Measurements from ENCODE around the gene EML6. TPM values are rescaled to one million over a fixed set of nuclear protein-coding genes. Genes with fewer than 3 reads are reported as not detected.
A peak's percentile ranks its signal among the peaks of the same experiment; 100 is the strongest.

Gene EML6
- total and polyA plus RNA-seq, 10 of the 15 experiments (the other 5 are each of a cell fraction or from before 2014, with no cell fraction given): 0.09 to 0.67 (median 0.21) TPM

DNA sequence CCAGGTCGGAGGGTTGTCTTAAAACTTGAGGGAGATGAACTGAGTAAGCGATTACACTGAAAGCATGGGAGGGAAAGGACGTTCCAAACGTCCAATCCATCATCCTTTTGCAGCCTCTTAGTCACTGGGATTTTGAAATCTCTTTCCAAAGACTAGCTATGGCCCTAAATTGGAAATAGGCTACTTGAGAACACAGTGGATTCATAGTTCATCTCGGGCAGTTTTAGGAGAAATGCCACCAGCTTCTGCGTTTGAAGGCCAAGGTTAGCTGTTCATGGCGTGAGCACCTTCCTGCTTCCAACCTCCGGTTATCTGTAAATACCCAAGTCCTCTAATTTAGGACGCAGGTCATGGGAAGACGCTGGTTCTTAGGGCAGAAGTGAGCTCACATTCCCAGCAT, 821 bp upstream of the EML6 start:
- WGBS (ENCODE audit: insufficient coverage, insufficient replicate concordance, low lambda C conversion rate, missing lambda C conversion rate): 13% methylated on average over 10 of the region's 10 CpGs
- TF ChIP-seq, protein P1, sequence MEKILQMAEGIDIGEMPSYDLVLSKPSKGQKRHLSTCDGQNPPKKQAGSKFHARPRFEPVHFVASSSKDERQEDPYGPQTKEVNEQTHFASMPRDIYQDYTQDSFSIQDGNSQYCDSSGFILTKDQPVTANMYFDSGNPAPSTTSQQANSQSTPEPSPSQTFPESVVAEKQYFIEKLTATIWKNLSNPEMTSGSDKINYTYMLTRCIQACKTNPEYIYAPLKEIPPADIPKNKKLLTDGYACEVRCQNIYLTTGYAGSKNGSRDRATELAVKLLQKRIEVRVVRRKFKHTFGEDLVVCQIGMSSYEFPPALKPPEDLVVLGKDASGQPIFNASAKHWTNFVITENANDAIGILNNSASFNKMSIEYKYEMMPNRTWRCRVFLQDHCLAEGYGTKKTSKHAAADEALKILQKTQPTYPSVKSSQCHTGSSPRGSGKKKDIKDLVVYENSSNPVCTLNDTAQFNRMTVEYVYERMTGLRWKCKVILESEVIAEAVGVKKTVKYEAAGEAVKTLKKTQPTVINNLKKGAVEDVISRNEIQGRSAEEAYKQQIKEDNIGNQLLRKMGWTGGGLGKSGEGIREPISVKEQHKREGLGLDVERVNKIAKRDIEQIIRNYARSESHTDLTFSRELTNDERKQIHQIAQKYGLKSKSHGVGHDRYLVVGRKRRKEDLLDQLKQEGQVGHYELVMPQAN (conservative IDR thresholded peaks at IDR 0.05): no peak
- TF ChIP-seq, protein P2, sequence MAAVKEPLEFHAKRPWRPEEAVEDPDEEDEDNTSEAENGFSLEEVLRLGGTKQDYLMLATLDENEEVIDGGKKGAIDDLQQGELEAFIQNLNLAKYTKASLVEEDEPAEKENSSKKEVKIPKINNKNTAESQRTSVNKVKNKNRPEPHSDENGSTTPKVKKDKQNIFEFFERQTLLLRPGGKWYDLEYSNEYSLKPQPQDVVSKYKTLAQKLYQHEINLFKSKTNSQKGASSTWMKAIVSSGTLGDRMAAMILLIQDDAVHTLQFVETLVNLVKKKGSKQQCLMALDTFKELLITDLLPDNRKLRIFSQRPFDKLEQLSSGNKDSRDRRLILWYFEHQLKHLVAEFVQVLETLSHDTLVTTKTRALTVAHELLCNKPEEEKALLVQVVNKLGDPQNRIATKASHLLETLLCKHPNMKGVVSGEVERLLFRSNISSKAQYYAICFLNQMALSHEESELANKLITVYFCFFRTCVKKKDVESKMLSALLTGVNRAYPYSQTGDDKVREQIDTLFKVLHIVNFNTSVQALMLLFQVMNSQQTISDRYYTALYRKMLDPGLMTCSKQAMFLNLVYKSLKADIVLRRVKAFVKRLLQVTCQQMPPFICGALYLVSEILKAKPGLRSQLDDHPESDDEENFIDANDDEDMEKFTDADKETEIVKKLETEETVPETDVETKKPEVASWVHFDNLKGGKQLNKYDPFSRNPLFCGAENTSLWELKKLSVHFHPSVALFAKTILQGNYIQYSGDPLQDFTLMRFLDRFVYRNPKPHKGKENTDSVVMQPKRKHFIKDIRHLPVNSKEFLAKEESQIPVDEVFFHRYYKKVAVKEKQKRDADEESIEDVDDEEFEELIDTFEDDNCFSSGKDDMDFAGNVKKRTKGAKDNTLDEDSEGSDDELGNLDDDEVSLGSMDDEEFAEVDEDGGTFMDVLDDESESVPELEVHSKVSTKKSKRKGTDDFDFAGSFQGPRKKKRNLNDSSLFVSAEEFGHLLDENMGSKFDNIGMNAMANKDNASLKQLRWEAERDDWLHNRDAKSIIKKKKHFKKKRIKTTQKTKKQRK (IDR thresholded peaks at IDR 0.05; ENCODE audit: low read depth, low read length): no peak
- TF ChIP-seq MXI1 (IDR thresholded peaks at IDR 0.05; ENCODE audit: low read depth, low read length): no peak
- TF ChIP-seq, protein P3, sequence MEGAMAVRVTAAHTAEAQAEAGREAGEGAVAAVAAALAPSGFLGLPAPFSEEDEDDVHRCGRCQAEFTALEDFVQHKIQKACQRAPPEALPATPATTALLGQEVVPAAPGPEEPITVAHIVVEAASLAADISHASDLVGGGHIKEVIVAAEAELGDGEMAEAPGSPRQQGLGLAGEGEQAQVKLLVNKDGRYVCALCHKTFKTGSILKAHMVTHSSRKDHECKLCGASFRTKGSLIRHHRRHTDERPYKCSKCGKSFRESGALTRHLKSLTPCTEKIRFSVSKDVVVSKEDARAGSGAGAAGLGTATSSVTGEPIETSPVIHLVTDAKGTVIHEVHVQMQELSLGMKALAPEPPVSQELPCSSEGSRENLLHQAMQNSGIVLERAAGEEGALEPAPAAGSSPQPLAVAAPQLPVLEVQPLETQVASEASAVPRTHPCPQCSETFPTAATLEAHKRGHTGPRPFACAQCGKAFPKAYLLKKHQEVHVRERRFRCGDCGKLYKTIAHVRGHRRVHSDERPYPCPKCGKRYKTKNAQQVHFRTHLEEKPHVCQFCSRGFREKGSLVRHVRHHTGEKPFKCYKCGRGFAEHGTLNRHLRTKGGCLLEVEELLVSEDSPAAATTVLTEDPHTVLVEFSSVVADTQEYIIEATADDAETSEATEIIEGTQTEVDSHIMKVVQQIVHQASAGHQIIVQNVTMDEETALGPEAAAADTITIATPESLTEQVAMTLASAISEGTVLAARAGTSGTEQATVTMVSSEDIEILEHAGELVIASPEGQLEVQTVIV (IDR thresholded peaks at IDR 0.05; ENCODE audit: borderline replicate concordance, partially characterized antibody): no peak
- TF ChIP-seq, protein P4, sequence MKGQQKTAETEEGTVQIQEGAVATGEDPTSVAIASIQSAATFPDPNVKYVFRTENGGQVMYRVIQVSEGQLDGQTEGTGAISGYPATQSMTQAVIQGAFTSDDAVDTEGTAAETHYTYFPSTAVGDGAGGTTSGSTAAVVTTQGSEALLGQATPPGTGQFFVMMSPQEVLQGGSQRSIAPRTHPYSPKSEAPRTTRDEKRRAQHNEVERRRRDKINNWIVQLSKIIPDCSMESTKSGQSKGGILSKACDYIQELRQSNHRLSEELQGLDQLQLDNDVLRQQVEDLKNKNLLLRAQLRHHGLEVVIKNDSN (IDR thresholded peaks at IDR 0.05; ENCODE audit: borderline replicate concordance, extremely low read length, insufficient read depth, low read depth, low read length): no peak
- Histone ChIP-seq H4K20me1 (ENCODE audit: control insufficient read depth, insufficient read depth) (no peaks in the 10 kb centered on the region), H3K79me2 (ENCODE audit: control insufficient read depth, insufficient read depth, low read length) (no peaks in the 10 kb centered on the region), H3K27me3 (replicated peaks in 1 of 2; ENCODE audit: control insufficient read depth in 2 of 2, insufficient read depth in 2 of 2, low read length in 1 of 2) (peaks cover 7 to 10% of the 10 kb centered on the region in 2 experiments), H3K9ac (ENCODE audit: control insufficient read depth, insufficient read depth, low read length) (peak overlapping the region; percentile 61), H3K4me1 (ENCODE audit: control insufficient read depth, insufficient read depth, low read length) (no peaks in the 10 kb centered on the region), H3K36me3 (ENCODE audit: control insufficient read depth in 2 of 2, insufficient read depth in 2 of 2, low read length in 1 of 2) (no peaks in the 10 kb centered on the region), H2AFZ (ENCODE audit: control insufficient read depth, low read depth, low read length) (peak overlapping the region; percentile 93), H3K9me3 (replicated peaks; ENCODE audit: control insufficient read depth, insufficient read depth, low read length) (no peaks in the 10 kb centered on the region), H3K4me2 (ENCODE audit: control insufficient read depth, insufficient read depth) (peak overlapping the region; percentile 99), H3K4me3 (peak overlapping the region; percentile 70), H3K27ac (ENCODE audit: control insufficient read depth, insufficient read depth) (no peak overlapping the region)
- in situ Hi-C loops (cut with MboI) (loop anchor here (25.0 kb wide), 1 partner anchor 610 kb away; the partner anchor contains the start of gene ACYP2), intact Hi-C loops (cut with micrococcal nuclease; ENCODE audit: unreplicated experiment) (no loop called here)
- CTCF ChIA-PET: interaction anchor here (0.6 to 2.3 kb wide), 8 partner anchors 14 to 389 kb away, joined by 3 to 10 read pairs (median 4); no protein-coding TSS in a partner anchor
- RAD21 ChIA-PET (ENCODE audit: unreplicated experiment): interaction anchor here (0.5 to 1.9 kb wide), 3 partner anchors 15 to 125 kb away, joined by 4 to 8 read pairs (median 4); no protein-coding TSS in a partner anchor
- POLR2A ChIA-PET: interaction anchor here (1.4 kb wide), 1 partner anchor 15 kb away, joined by 3 read pairs; no protein-coding TSS in a partner anchor
- ATAC-seq (no peak), FAIRE-seq (no peak), DNase-seq (ENCODE audit: low read depth, low spot score) (no peak)
- SMC1A ChIA-PET (ENCODE audit: uncharacterized antibody, unreplicated experiment): interaction anchor here (1.2 to 2.2 kb wide), 3 partner anchors 18 to 218 kb away, joined by 3 to 6 read pairs (median 3); no protein-coding TSS in a partner anchor
- no TSS peak for BruUV-seq (replicated peaks)

All from GM12878 (cell line).